D721Med (cell line): ENCODE results near the gene CASS4.

Source experiments
- DNase-seq: peaks from one replicate; pipeline ENCODE4 v3.0.0; 2011; ENCODE audit warnings: low spot score; ENCODE audit not compliant: insufficient read length
- FAIRE-seq: peaks from 2 replicates; lab custom pipeline; 2011; peaks lifted over from hg19 to GRCh38; lab: Jason Lieb, UNC
- TF ChIP-seq, protein P1 (sequence below): IDR thresholded peaks from 2 replicates; pipeline ENCODE4 v1.5.1; 2012; ENCODE audit warnings: mild to moderate bottlenecking, control low read depth; ENCODE audit not compliant: insufficient read depth; ENCODE audit errors: missing control alignments

CASS4 gene

DNA sequence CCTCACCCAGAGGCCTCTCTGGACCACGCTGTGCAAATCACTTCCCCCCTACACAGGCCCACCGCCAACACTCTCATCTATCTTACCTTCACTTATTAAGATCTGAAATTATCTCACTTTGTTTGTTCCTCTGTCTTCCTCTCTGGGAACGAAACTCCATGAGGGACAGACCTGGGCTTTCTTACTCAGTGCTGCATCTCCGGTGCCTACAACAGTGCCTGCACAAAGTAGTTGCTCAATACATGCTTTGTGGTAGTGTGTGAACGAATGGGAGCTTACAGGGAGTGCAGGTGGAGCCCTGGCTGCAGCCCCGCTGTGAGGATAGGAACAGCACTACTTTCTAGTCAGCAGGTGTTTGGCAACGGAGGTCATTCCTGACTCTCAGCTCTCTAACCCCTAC lies 5.3 kb downstream of the CASS4 start:
- TF ChIP-seq, protein P1, sequence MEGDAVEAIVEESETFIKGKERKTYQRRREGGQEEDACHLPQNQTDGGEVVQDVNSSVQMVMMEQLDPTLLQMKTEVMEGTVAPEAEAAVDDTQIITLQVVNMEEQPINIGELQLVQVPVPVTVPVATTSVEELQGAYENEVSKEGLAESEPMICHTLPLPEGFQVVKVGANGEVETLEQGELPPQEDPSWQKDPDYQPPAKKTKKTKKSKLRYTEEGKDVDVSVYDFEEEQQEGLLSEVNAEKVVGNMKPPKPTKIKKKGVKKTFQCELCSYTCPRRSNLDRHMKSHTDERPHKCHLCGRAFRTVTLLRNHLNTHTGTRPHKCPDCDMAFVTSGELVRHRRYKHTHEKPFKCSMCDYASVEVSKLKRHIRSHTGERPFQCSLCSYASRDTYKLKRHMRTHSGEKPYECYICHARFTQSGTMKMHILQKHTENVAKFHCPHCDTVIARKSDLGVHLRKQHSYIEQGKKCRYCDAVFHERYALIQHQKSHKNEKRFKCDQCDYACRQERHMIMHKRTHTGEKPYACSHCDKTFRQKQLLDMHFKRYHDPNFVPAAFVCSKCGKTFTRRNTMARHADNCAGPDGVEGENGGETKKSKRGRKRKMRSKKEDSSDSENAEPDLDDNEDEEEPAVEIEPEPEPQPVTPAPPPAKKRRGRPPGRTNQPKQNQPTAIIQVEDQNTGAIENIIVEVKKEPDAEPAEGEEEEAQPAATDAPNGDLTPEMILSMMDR: no peak
- DNase-seq: no peak
- no peak for FAIRE-seq

DNA sequence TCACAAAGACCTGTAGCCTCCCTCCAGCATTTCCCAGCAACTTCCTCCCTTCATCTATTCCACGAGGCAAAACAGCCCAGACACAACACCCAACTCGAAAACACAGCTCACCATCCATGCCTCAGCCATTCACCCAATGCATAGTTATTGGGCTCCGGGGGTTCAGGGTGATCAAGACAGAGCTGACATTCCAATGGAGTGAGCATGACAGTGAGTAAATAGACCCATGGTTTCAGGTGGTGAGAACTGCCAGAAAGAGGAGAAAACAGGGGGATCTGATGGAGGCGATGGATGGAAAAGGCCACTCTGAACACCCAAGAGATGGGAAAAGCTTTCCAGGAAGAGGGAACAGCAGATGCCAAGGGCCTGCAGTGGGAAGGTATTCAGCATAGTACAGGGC lies 5.9 kb downstream of the CASS4 start:
- FAIRE-seq (no peak), DNase-seq (no peak)
- TF ChIP-seq, protein P1: no peak

DNA sequence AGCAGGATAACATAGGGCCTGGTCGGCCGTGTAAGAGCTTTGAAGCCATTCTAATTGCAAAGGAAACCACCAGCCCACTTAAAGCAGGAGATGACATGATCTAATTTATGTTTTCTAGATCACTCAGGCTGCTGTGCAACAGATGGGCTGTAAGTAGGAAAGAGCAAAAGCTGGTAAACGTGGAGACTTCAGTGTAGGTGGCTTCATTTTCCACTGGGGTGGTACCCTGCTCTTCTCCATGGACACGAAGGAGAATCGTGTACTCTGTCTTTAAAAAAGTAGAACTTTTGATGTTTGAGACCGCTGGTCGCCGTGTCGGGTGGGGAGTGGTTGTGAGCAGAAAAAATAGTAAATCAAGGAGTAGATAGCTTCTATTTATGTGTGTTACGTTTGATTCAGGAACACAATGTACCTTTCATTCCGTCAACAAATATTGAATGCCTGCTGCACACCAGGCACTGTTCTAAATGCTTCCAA lies 6.4 kb downstream of the CASS4 start:
- FAIRE-seq: no peak

GRCh38 chr20:56420028-56420427 lies 8.0 kb downstream of the CASS4 start:
- FAIRE-seq (no peak), DNase-seq (no peak)
- TF ChIP-seq, protein P1: no peak

More for the DNA sequence above, 6.4 kb downstream of the CASS4 start:
- TF ChIP-seq, protein P1: no peak
- no peak for DNase-seq

GRCh38 chr20:56420940-56421688 lies 9.1 kb downstream of the CASS4 start:
- TF ChIP-seq, protein P1: no peak
- FAIRE-seq (no peak), DNase-seq (no peak)

GRCh38 chr20:56422076-56422823 lies 10.2 kb downstream of the CASS4 start:
- FAIRE-seq (no peak), DNase-seq (no peak)

More at GRCh38 chr20:56422076-56422823, 10.2 kb downstream of the CASS4 start:
- TF ChIP-seq, protein P1: no peak
